Neural progenitor cell (in vitro differentiated cells): Measurements from ENCODE around the gene ABL1.

Experiments
- CTCF ChIP-seq: fragments of 200-600 bp; sonication (generic); IDR thresholded peaks from 2 replicates; pipeline ENCODE4 v1.5.1; 2017; ENCODE audit warnings: antibody characterized with exemption, mild to moderate bottlenecking
- EZH2 ChIP-seq: fragments of 200-600 bp; sonication (generic); IDR thresholded peaks from 2 replicates; pipeline ENCODE4 v1.6.1; 2017; ENCODE audit warnings: antibody characterized with exemption, mild to moderate bottlenecking, moderate library complexity

GRCh38 chr9:130846487-130847305, 11.6 kb downstream of the ABL1 start:
- no peak for TF ChIP-seq CTCF
- TF ChIP-seq EZH2: no peak
